NCI-H82 treated with DMSO at 0.1 percent for 48 hours (cell line): ENCODE results near the gene FTSJ3.
"Not testable (repeated sequence)": the region's sequence is repeated elsewhere in the genome, so short reads cannot be mapped to it uniquely, and the experiment has no call there.

Experiments
- DNase-seq: peaks from one replicate; lab custom pipeline; 2025; ENCODE audit not compliant: unreplicated experiment; lab: John Stamatoyannopoulos, UW

Gene FTSJ3

GRCh38 chr17:63828936-63829335, 1.5 kb upstream of the FTSJ3 start:
- DNase-seq: no peak

- DNase-seq: no peak
Measured at GRCh38 chr17:63827801-63828221, 348 bp upstream of the FTSJ3 start.

DNA sequence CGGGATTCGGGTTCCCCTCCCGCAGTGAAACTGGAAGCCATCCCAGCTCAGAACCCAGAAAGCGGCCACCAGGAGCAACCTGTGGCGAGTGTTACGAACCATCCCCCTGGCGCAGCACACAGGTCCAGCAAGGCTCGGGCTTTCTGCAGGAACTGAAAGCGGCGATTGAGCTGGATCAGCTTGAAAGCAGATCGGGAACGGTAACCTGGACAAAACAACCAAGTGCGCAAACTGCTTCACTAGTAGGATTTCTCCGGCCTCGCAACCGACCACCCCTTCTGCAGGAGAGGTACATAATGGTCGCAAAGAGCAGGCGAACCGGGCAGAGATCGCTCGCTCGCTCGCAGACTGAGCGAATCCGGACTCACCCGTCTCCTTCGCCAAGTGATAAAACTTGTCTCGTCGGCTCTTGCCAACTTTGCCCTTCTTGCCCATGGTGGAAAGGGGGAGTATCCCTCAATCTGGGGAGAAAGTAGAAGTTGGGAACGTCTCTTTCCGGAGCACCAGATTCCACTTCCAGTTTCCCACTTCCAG, 928 bp downstream of the FTSJ3 start:
- no peak for DNase-seq

- no peak for DNase-seq
Measured at GRCh38 chr17:63824362-63824761, 3.1 kb downstream of the FTSJ3 start.

GRCh38 chr17:63823659-63824331, 3.7 kb downstream of the FTSJ3 start:
- no peak for DNase-seq

DNA sequence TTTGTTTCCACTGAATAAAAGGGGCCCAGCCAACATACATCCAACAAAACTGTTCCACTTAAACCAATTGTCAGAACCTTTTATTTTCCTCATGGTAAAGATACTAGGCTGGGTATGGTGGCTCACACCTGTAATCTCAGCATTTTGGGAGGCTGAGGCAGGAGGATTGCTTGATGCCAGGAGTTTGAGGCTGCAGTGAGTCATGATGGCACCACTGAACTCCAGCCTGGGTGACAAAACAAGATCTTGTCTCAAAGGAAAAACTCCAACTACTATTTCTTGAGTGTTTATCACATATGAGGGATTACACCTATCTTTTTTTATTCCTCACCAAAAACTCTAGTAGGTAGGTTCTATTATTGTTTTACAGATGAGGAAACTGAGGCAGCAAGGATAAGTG, 4.9 kb downstream of the FTSJ3 start:
- DNase-seq: no peak

GRCh38 chr17:63821804-63822203, 5.7 kb downstream of the FTSJ3 start:
- no peak for DNase-seq

DNA sequence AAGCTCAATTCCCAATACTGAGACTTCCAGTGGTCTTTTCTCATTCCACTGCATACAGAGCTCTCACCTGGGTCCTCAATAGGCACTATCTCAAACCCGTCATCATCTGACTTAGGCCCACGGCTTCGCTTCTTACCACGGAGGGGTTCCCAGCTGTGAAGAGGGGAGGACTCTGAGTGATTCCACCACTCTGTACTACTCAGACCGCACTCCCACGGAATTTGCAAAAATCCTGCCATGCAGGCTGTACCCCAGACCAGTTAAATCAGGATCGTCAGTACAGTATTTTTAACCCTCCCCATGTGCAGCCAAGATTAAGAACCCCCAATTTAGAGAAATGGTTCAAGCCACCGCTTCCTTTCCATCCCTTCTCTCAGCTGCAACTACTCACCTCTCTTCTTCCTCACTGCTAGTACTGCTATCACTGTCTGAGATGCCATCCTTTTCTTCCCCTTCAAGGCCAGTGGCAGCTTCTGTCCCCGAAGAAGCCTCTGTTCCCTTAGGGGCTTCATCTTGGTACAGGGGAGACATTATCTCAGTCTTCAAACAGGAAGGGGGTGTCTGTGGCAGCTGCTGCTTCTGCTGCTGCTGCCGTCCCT, 6.4 kb downstream of the FTSJ3 start:
- no peak for DNase-seq

DNA sequence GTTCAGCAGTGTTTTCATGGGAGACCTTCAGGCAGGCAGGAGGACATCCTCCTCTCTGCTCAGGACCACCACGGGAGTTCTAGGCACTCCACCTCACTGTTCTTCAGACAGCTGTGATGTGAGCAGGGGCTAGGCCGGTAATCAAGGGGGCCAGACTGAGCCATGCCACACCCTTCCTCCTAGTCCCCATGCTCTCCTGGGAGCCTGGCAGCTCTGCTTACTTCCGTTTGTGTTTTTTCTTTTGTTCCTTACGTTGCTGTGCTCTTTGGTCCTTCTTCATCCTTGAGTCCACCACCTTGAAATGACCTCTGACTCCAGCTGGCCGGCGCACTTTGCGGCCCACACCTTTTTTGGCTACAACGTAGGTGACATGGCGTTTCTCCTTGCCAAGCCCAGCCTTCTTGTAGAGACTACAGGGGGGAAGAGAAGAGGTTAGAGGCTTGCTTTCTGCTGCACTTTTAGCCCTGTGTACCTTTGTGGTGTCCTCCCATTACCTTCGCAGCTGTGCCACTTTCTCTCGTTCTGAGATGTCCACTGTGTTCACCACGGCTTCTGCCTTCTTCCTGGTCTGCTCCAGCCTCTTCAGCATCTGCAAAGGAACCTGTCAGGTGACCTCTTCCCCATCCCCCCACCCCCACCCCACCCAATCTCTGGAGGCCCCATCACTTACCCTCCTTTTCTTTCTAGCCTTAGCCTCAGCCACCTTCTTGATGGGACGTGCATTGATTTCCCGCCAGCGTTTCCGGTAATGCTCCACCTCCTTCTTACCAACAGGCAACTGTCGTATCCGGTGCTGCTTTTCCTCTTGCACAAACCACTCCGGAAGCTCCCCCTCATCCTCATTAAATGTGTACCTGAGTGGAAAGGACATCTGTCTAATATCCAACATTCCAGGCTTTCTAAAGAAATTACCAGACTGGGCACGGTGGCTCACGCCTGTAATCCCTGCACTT, 7.6 kb downstream of the FTSJ3 start:
- DNase-seq: no peak

GRCh38 chr17:63819131-63819530, 8.3 kb downstream of the FTSJ3 start:
- no peak for DNase-seq

DNA sequence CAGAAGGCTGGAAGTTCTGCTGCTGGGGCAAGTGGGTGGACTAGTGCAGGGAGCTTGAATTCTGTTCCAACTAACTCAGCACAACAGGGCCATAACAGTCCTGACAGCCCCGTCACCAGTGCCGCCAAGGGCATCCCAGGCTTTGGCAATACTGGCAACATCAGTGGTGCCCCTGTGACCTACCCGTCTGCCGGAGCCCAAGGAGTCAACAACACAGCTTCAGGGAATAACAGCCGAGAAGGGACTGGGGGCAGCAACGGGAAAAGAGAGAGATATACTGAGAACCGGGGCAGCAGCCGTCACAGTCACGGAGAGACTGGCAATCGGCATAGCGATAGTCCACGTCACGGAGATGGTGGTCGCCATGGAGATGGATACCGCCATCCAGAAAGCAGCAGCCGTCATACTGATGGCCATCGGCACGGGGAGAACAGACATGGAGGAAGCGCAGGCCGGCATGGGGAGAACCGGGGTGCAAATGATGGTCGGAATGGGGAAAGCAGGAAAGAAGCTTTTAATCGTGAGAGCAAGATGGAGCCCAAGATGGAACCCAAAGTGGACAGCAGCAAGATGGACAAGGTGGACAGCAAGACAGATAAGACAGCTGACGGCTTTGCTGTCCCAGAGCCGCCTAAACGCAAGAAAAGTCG, 9.6 kb downstream of the FTSJ3 start:
- DNase-seq: no peak

- DNase-seq: no peak
Measured at GRCh38 chr17:63816669-63817068, 10.8 kb downstream of the FTSJ3 start.

DNA sequence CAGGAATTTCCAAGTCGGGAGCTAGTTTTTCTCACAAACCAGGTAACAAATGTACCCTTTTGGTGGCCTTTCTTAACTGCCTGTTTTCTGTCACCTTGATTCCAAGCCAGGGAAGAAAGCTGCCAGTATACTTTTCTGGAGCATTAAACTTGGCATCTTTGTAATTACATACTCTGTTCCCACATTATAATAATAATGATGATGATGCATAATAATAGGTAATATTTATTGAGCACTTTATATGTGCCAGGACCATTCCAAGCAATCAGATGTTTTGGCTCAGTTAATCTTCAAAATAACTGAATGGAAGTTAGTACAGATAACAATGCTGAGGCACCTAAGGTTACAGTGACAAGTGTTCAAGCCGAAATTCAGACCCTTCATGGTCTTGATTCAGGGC, 11.3 kb downstream of the FTSJ3 start:
- no peak for DNase-seq

GRCh38 chr17:63809970-63810369, 17.5 kb downstream of the FTSJ3 start:
- DNase-seq: no peak

DNA sequence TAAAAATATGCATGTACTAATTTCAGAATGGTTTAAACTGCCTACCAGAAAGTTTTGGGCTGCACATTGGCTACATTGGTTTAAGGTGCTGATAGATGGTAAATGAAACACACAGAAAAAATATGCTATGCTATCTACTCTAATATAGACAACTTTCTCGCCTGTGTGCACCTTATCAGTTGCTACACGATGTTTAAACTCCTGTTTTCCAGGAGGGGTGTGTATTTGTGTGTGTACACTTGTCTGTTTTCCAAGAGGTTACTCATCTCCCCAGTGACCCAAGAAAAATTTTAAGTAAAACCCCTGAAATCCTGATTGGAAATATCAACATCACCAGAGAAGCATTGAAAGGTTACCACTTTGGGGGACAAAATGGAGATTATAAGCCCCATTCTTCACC, 21.9 kb downstream of the FTSJ3 start:
- no peak for DNase-seq

GRCh38 chr17:63804328-63804727, 23.1 kb downstream of the FTSJ3 start:
- DNase-seq: no peak

DNA sequence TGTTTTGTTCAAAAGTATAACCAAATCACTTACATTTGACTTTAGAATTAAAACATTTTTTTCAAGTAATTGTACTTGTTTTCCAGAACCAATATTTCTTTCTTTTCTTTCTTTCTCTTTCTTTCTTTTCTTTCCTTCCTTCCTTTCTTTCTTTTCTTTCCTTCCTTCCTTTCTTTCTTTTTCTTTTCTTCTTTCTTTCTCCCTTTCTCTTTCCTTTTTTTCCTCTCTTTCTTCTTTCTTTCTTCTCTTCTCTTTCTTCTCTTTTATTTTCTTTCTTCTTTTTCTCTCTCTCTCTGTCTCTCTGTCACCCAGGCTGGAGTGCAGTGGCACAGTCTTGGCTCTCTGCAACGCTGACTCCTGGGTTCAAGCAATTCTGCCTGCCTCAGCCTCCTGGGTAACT, 26.7 kb downstream of the FTSJ3 start:
- no peak for DNase-seq

GRCh38 chr17:63798572-63799106, 28.8 kb downstream of the FTSJ3 start:
- no peak for DNase-seq

GRCh38 chr17:63796375-63796774, 31.1 kb downstream of the FTSJ3 start:
- DNase-seq: not testable (repeated sequence)

DNA sequence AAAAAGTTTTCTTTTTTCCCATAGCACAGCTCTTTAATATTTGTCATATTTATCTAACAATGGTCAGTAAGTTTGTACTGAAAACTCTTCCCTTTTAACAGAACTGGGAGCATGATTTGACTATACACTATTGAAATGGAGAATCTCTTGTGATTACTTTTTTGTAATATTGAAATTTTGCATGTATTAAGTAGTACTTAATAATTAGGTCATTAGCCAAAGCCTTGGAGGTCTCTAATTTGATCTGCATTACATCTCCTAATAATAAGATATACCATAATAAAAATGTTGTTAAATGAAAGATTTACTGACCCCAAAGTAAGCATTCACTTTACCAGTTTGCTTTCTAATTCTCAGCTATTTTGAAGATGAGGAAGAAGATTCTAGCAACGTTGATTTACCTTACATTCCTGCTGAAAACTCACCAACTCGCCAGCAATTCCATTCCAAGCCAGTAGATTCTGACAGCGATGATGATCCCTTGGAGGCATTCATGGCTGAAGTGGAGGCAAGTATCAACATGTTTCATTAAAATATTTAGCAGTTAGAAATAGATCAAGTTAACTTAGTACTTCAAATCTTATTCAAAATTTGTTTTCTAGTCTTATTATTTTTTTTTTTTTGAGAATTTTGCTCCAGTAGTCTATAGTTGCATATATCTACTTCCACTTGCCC, 35.3 kb downstream of the FTSJ3 start:
- no peak for DNase-seq
